Choroid plexus epithelial cell (primary cell): ENCODE results near the gene SHE.

Experiments used
- DNase-seq: peaks from one replicate; pipeline ENCODE4 v3.0.0-alpha.2; 2010; ENCODE audit warnings: low read depth
- H3K4me3 ChIP-seq: 2 replicates; pipeline ENCODE4 v1.5.1; 2011; ENCODE audit warnings: low read depth, mild to moderate bottlenecking, control low read depth, low read length, moderate library complexity
- TF ChIP-seq, protein P1 (sequence below): conservative IDR thresholded peaks from 2 replicates; pipeline ENCODE4 v1.5.1; 2011; ENCODE audit warnings: low read depth, mild to moderate bottlenecking, control low read depth, inconsistent platforms, low read length, moderate library complexity

The SHE gene

DNA sequence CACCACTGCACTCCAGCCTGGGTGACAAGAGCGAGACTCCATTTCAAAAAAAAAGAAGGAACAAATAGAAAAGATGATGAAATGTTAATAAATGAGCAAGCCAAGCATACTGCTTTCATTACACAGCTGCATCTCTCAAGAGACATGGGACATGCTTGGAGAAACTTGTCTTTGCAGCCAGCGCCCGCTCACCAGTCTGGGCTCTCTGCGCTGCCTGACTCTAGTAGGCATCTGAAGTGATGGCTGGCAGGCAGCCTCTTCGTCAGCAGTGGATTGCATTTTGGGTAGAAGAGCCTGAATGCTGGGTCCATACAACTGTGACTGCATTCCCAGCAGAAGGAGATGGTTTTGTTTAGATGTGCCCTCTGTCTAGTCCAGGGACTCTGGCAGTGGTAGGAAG, 49.1 kb downstream of the SHE start:
- H3K4me3 ChIP-seq = no peak overlapping the region
- DNase-seq = no peak
- TF ChIP-seq, protein P1, sequence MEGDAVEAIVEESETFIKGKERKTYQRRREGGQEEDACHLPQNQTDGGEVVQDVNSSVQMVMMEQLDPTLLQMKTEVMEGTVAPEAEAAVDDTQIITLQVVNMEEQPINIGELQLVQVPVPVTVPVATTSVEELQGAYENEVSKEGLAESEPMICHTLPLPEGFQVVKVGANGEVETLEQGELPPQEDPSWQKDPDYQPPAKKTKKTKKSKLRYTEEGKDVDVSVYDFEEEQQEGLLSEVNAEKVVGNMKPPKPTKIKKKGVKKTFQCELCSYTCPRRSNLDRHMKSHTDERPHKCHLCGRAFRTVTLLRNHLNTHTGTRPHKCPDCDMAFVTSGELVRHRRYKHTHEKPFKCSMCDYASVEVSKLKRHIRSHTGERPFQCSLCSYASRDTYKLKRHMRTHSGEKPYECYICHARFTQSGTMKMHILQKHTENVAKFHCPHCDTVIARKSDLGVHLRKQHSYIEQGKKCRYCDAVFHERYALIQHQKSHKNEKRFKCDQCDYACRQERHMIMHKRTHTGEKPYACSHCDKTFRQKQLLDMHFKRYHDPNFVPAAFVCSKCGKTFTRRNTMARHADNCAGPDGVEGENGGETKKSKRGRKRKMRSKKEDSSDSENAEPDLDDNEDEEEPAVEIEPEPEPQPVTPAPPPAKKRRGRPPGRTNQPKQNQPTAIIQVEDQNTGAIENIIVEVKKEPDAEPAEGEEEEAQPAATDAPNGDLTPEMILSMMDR = no peak

GRCh38 chr1:154448331-154448811, 53.8 kb downstream of the SHE start:
- no peak overlapping the region for H3K4me3 ChIP-seq
- TF ChIP-seq, protein P1 = no peak
- no peak for DNase-seq

DNA sequence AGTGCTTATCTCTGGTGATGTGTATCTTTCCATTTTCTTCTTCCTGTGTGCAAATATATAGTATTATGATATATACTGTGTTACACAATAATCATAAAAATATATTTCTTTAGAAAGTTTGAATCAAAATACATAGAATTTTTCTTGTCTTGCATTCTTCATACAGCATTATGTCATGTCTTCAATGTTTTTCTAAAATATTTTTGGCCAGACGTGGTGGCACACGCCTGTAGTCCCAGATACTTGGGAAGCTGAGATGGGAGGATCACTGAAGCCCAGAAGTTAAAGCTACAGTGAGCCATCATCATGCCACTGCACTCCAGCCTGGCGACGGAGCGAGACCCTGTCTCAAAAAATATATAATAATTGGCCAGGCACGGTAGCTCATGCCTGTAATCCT, 55.4 kb downstream of the SHE start:
- H3K4me3 ChIP-seq = no peak overlapping the region
- DNase-seq = no peak

DNA sequence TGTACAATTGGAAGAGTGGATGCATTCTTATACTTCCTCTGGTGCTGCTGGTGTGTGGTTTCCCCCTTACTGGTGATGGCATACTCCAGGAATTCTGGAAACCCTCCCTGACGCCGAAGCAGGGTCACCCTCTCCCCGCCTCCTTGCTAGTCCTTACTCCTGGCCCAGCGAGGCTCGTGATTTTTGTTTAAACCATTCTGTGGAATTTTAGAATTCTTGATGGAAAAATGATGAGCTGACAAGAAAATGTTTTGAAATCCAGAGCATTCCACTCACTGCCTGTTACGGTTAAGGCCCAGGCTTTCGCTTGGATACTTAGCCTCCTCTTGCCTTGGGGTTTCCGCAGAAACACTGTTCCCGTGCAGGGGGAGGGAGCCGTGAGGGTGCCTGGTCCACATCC, 55.9 kb downstream of the SHE start:
- TF ChIP-seq, protein P1 = no peak
- DNase-seq = peak; percentile 90
- H3K4me3 ChIP-seq = no peak overlapping the region

More for the DNA sequence above, 55.4 kb downstream of the SHE start:
- TF ChIP-seq, protein P1 = no peak

DNA sequence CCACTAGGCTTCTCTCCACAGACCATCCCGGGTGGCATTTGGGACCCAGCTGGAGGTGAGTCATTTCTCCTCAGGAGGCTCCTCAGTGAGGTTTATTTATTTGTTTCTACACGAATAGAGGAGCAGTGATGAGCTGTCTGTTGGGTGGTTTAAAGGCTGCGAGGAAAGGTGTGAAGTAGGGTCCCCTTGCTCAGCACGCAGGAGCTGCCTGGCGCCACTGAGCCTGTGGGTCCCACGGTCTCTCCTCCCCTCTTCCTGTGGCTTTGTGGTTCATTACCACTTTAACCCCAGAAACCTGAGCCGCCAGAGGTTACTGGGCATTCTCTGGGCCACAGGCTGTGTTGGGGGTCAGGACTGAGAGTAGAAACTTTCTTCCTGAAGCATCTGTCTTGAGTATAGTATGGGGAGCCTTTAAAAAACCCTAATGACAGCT, 57.2 kb downstream of the SHE start:
- H3K4me3 ChIP-seq = no peak overlapping the region
- DNase-seq = peak; percentile 74
- TF ChIP-seq, protein P1 = no peak

DNA sequence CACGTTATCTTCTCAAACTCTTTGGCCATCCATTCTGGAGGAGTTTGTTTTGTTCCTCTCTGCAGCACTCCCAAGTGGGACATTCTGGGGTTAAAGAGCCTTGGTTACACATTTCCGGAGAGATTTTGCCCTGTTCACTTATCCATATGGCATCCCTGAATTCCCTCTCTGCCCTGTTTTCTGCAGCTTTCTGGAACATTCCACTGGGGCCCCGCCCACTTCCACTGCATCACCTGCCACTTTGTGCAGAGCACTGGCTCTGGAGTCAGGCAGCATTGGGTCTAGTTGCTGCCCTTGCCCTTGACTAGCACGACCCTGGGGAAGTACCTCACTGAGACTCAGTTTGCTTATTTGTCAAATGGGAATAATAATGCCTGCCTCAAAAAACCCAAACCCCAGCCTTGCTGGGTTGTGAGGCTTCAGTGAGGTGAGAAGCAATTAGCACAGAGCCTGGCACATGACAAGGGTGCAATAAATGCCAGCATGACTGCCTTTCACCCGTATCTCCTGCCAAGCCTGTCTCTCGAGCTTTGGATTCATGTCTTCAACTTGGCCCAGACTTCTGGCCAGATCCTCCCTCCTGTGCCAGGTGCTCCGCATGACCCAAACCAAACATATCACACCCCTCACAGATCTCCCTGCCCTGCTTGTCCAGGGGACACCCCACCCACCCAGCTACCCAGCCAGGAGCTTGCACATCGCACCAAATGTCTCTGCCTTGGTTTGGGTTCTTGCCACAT, 58.8 kb downstream of the SHE start:
- no peak overlapping the region for H3K4me3 ChIP-seq
- DNase-seq = no peak
- TF ChIP-seq, protein P1 = no peak
